Stimulated activated CD4-positive, alpha-beta T cell treated with anti-CD3 and anti-CD28 coated beads, Interleukin-2, amount 100 ng/mL, for 48 hours (primary cell): Measurements from ENCODE around the gene PCDHGA1.
"Not testable (repeated sequence)": the region's sequence is repeated elsewhere in the genome, so short reads cannot be mapped to it uniquely, and the experiment has no call there.

Experiments used
- DNase-seq, 2 donors: peaks; one replicate each; pipeline ENCODE4 v3.0.0-alpha.2; 2020

The PCDHGA1 gene

GRCh38 chr5:141349917-141350619 lies 19.8 kb downstream of the PCDHGA1 start, which contains the start of gene PCDHGB1:
PCDHGB1 (plus strand) TSS chr5:141350099; CDS start chr5:141350261, 162 bp downstream.
- no peak for DNase-seq

DNA sequence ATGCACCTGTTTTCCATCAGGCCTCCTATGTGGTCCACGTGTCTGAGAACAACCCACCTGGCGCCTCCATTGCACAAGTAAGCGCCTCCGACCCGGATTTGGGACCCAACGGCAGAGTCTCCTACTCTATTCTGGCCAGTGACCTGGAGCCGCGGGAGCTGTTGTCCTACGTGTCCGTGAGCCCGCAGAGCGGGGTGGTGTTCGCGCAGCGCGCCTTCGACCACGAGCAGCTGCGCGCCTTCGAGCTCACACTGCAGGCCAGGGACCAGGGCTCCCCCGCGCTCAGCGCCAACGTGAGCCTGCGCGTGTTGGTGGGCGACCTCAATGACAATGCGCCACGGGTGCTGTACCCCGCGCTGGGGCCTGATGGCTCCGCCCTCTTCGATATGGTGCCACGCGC lies 21.3 kb downstream of the PCDHGA1 start:
- no peak for DNase-seq

GRCh38 chr5:141354900-141355469 lies 24.7 kb downstream of the PCDHGA1 start, which contains the start of gene PCDHGA4:
PCDHGA4 (plus strand) TSS chr5:141355021; CDS start chr5:141355108, 87 bp downstream.
- no peak for DNase-seq

GRCh38 chr5:141355641-141356040 lies 25.3 kb downstream of the PCDHGA1 start:
- no peak for DNase-seq

DNA sequence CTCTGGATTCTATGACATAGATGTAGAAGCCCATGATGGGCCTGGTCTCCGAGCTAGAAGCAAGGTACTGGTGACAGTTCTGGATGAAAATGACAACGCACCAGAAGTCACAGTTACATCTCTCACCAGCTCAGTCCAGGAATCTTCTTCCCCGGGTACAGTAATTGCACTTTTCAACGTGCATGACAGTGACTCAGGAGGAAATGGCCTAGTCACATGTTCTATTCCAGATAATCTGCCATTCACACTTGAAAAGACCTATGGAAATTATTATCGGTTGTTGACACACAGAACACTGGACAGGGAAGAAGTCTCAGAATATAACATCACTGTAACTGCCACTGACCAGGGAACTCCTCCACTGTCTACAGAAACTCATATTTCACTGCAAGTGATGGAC lies 25.8 kb downstream of the PCDHGA1 start:
- DNase-seq: no peak

DNA sequence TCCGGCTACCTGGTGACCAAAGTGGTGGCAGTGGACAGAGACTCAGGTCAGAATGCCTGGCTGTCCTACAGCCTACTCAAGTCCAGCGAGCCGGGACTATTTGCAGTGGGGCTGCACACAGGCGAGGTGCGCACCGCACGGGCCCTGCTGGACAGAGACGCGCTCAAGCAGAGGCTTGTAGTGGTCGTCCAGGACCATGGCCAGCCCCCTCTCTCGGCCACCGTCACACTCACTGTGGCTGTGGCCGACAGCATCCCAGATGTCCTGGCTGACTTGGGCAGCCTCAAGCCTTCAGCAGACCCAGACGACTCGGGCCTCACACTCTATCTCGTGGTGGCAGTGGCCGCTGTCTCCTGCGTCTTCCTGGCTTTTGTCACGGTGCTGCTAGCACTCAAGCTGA lies 26.6 kb downstream of the PCDHGA1 start:
- DNase-seq: no peak

- DNase-seq: no peak
Observed at GRCh38 chr5:141359790-141360426, 29.6 kb downstream of the PCDHGA1 start, which contains the start of gene PCDHGB2. PCDHGB2 (plus strand) TSS chr5:141359994; CDS start chr5:141360136, 142 bp downstream.

DNA sequence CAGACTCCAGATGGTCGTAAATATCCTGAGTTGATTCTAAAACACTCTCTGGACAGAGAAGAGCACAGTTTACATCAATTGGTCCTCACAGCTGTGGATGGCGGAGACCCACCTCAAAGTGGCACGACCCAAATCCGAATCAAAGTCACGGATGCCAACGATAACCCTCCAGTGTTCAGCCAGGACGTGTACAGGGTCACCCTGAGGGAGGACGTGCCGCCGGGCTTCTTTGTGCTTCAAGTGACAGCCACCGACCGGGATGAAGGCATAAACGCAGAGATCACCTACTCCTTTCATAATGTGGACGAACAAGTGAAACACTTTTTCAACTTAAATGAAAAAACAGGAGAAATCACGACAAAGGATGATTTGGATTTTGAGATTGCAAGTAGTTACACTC lies 30.4 kb downstream of the PCDHGA1 start:
- no peak for DNase-seq

DNA sequence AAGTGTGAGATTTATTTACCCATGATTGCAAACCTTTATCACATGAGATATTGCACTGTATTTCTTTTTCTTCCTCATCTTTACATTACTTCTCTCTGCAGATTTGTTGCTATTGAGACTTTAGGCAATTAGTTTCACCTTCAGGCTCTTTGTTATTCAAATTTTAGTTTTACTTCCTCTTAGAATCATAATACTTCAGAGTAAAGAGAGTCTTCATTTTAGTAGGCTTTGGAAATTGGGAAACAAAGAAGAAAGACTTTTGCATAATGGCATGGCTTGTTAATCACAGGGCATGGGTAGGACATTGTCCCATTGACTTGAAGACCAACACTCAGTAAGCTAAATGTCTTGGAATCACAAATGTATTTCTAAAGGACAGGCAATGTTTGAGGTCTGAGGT lies 32.4 kb downstream of the PCDHGA1 start:
- DNase-seq: no peak

DNA sequence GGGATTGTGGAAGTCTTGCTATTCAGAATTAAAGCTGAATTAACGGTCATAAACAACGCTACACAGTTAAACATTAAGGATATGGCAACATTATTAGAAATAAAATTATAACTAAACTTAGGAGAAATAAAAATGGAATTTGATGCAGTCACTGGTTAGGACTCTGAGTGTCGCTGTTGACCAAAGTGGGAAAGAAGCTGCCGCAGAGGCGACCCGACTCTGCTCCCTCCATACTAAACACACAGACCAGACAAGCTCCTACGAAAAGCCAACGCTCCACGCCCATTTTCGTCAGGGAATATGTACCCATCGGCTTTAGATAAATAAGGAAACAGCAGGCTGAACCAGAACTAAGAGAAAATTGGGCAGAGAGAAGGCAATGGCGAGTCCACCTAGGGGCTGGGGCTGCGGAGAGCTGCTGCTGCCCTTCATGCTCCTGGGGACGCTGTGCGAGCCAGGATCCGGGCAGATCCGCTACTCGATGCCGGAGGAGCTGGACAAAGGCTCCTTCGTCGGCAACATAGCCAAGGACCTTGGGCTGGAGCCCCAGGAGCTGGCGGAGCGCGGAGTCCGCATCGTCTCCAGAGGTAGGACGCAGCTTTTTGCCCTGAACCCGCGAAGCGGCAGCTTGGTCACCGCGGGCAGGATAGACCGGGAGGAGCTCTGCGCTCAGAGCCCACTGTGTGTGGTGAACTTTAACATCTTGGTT lies 33.8 kb downstream of the PCDHGA1 start, which contains the start of gene PCDHGA5:
Gene PCDHGA5 (plus strand): TSS at position 211 of the 709 bp plus-strand sequence. CDS start 169 bp downstream, at position 380.
- no peak for DNase-seq

DNA sequence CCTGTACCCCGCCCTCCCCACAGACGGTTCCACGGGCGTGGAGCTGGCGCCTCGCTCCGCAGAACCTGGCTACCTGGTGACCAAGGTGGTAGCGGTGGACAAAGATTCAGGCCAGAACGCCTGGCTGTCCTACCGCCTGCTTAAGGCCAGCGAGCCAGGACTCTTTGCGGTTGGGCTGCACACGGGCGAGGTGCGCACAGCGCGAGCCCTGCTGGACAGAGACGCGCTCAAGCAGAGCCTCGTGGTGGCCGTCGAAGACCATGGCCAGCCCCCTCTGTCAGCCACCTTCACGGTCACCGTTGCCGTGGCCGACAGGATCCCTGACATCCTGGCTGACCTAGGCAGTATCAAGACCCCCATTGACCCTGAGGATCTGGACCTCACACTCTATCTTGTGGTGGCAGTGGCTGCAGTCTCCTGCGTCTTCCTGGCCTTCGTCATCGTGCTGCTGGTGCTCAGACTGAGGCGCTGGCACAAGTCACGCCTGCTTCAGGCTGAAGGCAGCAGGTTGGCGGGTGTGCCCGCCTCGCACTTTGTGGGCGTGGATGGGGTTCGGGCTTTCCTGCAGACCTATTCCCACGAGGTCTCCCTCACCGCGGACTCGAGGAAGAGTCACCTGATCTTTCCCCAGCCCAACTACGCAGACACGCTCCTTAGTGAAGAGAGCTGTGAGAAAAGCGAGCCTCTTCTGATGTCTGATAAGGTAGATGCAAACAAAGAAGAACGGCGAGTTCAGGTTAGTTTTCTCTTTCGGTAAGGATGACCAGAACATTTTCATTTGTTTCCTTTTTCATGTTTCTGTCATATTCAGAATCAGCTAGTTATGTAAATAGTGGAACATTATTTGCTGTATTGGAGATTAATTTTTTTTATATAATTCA lies 35.9 kb downstream of the PCDHGA1 start:
- DNase-seq: no peak

GRCh38 chr5:141369994-141370848 lies 39.9 kb downstream of the PCDHGA1 start, which contains the start of gene PCDHGB3:
PCDHGB3 (plus strand) TSS chr5:141370242; CDS start chr5:141370395, 153 bp downstream.
- DNase-seq: no peak

DNA sequence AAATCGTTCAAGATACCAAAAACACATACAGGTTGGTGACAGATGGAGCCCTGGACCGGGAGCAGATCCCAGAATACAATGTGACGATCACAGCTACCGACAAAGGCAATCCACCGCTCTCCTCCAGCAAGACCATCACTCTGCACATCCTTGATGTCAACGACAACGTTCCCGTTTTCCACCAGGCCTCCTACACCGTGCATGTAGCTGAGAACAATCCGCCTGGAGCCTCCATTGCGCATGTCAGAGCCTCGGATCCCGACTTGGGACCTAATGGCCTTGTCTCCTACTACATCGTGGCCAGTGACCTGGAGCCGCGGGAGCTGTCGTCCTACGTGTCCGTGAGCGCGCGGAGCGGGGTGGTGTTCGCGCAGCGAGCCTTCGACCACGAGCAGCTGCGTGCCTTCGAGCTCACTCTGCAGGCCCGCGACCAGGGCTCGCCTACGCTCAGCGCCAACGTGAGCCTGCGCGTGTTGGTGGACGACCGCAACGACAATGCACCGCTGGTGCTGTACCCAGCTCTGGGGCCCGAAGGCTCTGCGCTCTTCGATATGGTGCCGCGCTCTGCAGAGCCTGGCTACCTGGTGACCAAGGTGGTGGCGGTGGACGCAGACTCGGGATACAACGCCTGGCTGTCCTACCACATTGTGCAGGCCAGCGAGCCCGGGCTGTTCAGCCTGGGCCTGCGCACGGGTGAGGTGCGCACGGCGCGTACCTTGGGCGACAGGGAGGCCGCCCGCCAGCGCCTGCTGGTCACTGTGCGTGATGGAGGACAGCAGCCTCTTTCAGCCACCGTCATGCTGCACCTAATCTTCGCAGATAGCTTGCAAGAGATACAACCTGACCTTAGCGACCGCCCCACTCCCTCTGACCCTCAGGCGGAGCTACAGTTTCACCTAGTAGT lies 41.5 kb downstream of the PCDHGA1 start:
- DNase-seq: no peak

DNA sequence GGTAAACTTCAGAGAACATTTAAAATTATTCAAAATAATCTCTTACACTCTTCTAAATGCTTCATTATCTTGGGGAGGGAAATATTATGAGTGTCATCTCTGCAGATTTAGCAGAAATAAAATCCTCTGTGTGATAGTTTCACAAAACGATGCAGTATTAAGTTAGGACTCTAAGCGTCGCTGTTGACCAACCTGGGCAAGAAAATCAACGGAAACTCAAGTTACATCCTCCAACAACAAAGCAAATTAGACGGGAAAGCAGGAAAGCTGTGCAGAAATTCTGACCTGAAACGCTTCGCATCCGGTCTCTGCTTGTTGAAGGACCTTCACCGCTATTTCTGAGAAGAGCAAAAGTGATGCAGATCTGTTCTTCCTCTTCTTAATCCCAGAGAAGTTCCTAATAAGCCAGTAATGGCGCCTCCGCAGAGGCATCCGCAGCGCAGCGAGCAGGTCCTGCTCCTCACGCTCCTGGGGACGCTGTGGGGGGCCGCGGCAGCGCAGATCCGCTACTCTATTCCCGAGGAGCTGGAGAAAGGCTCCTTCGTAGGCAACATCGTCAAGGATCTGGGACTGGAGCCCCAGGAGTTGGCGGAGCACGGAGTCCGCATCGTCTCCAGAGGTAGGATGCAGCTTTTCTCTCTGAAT lies 43.5 kb downstream of the PCDHGA1 start, which contains the start of gene PCDHGA6:
Gene PCDHGA6 (plus strand): TSS at position 219 of the 645 bp plus-strand sequence. CDS start 193 bp downstream, at position 412.
- no peak for DNase-seq

DNA sequence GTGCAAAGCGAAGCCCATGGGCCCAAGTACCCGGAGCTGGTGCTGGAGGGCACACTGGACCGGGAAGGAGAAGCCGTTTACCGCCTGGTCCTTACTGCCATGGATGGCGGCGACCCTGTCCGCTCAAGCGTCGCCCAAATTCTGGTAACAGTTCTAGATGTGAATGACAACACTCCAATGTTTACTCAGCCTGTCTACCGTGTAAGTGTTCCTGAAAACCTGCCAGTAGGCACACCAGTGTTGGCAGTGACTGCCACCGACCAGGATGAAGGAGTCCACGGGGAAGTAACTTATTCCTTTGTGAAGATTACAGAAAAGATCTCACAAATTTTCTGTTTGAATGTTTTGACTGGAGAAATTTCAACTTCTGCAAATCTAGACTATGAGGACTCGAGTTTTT lies 44.3 kb downstream of the PCDHGA1 start:
- DNase-seq: no peak

GRCh38 chr5:141375444-141376155 lies 45.3 kb downstream of the PCDHGA1 start:
- not testable (repeated sequence) for DNase-seq

DNA sequence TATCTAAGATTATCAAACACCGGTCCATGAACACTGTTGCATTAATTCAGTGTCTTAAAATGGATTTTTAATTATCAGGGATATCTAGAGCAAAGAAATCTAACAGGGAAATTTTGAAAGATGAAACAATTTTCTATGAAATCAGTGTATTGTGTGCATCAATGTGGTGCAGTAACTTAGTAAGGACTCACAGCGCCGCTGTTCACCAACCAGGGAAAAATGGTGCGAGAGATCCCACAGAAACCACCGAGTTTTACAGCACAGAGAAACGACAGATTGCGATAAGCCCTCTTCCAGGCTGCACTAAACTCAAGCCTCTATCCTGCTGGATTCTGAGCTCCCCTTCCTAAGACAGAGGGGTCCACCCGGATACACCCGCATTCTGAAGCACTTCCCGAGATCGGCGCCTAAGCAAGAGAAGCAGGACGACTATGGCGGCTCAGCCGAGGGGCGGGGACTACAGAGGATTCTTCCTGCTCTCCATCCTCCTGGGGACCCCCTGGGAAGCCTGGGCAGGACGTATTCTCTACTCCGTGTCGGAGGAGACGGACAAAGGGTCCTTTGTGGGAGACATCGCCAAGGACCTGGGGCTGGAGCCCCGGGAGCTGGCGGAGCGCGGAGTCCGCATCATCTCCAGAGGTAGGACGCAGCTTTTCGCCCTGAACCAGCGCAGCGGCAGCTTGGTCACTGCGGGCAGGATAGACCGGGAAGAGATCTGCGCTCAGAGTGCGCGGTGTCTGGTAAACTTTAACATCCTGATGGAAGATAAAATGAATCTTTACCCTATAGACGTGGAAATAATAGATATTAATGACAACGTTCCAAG lies 52.4 kb downstream of the PCDHGA1 start, which contains the start of gene PCDHGA7:
Gene PCDHGA7 (plus strand): TSS at position 274 of the 826 bp plus-strand sequence. CDS start 158 bp downstream, at position 432.
- no peak for DNase-seq
